HEK293T (cell line): Measurements from ENCODE around the gene C2orf81.

ENCODE experiments used
- ARNT ChIP-seq: fragments of 450-650 bp; IDR thresholded peaks from 2 replicates; pipeline ENCODE4 v1.6.1; 2017; ENCODE audit warnings: mild to moderate bottlenecking
- CTBP1 ChIP-seq: fragments of 450-650 bp; IDR thresholded peaks from 2 replicates; pipeline ENCODE4 v1.6.1; 2016; ENCODE audit warnings: borderline replicate concordance
- FOXK2 ChIP-seq: fragments of 450-650 bp; IDR thresholded peaks from 2 replicates; pipeline ENCODE4 v1.6.1; 2016; ENCODE audit warnings: mild to moderate bottlenecking
- FOXM1 ChIP-seq: fragments of 450-650 bp; IDR thresholded peaks from 2 replicates; pipeline ENCODE4 v1.6.1; 2017; ENCODE audit warnings: mild to moderate bottlenecking, borderline replicate concordance
- HDGF ChIP-seq: fragments of 450-650 bp; IDR thresholded peaks from 2 replicates; pipeline ENCODE4 v1.6.1; 2017; ENCODE audit warnings: antibody characterized with exemption, borderline replicate concordance
- TARDBP ChIP-seq: fragments of 450-650 bp; IDR thresholded peaks from 2 replicates; pipeline ENCODE4 v1.6.1; 2016
- ZNF384 ChIP-seq: fragments of 450-650 bp; IDR thresholded peaks from 2 replicates; pipeline ENCODE4 v1.6.1; 2016

DNA sequence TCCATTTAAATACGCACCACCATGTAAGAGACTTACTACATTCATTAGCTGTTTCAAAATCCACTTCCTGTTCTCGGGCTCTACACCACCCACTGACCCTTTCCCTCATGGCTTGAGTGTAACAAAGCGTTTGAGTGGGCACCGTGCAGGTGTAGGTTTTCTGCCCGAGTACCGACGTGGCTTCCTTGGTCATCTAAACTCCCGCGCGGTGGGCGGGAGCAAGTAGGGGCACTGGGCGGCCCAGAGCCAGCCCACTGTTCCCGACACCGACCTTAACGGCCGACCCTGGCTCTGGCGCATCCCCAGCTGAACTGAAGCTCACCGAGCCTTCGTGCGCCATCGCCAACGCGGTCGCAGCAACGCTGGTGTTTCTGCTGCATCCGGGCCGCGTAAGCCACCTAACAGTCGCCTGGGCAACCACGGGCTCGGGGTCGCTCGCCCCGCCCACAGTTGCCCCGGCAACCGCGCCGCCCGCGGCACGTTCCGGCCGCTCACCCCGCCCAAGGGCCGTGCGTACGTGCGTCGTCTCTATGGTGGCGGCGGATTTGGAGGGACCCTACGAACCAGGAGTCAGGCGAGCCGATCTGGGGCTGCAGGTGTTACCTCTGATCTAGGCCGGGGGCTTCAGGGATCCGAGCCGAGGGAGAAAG lies at the start of gene C2orf81, which contains the start of gene WDR54:
- TF ChIP-seq HDGF (no peak), ARNT (no peak), ZNF384 (no peak), FOXK2 (no peak), TARDBP (no peak), FOXM1 (no peak), CTBP1 (no peak)
